ENCODE data around the gene BCAS3.
"Not testable (repeated sequence)": the region's sequence is repeated elsewhere in the genome, so short reads cannot be mapped to it uniquely, and the experiment has no call there.

The BCAS3 gene

DNA sequence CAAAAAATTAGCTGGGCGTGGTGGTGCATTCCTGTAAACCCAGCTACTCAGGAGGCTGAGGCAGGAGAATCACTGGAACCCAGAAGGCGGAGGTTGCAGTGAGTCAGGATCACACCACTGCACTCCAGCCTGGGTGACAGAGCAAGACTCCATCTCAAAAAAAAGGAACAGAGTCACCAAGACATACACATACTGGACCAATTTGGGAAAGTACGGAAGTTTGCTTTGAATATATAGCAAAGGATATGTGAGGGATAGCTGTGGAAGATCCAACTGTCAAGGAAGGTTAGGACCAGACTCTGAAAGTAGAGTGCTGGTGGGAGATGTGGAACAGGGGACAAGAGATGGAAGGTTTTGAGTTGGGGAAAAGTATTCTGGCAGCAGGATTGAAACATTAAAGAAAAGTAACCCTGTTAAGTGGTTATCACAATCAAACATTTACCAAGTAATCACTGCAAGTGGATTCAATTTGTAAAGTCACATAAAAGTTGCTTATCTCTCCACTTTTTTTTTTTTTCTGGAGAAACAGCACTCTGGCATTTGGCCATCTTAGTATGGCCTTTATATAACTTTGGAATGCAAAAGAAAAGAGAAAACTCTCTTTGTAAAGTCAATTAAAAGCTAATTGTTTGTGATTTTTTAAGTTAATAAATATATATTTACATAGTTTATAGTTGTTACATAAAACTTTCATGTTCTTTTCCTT, 462.6 kb downstream of the BCAS3 start:
- no peak for DNase-seq
- peaks cover 10% of the 10 kb centered on the region for H3K4me1 ChIP-seq (ENCODE audit: control insufficient read depth, insufficient read depth, low read length, poor library complexity, severe bottlenecking)
- H3K9me3 ChIP-seq (ENCODE audit: control insufficient read depth, low read length) = no peaks in the 10 kb centered on the region
- H3K27ac ChIP-seq (ENCODE audit: insufficient read depth, low read length, poor library complexity, severe bottlenecking) = no peak overlapping the region
- no peak overlapping the region for H3K4me3 ChIP-seq (ENCODE audit: insufficient read depth, low read depth, low read length, poor library complexity, severe bottlenecking)
- no peaks in the 10 kb centered on the region for H3K36me3 ChIP-seq (ENCODE audit: control insufficient read depth, insufficient read depth, low read length)
- H3K27me3 ChIP-seq (replicated peaks; ENCODE audit: control insufficient read depth, insufficient read depth, low read length, poor library complexity, severe bottlenecking) = no peaks in the 10 kb centered on the region

DNA sequence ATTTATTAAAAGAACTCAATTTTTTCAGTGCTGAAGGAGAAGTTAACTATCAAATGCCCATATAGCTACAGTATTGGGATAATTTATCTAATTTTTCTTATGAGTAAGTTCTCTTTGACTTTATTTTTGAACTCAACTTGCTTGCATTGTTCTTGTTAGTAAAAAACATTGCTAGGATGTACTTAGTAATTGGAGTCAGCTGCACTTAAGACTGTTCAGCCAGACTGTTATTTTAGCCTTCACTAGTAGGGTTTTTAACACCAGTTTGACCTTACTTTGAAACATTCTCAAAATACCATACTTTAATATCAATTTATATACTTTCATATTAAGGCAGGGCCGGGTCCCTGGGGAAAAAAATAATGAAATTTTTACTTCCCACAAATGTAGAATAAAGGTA, 465.4 kb downstream of the BCAS3 start:
- Histone ChIP-seq H3K36me3 (ENCODE audit: control insufficient read depth, insufficient read depth, low read length) (no peaks in the 10 kb centered on the region), H3K27me3 (replicated peaks; ENCODE audit: control insufficient read depth, insufficient read depth, low read length, poor library complexity, severe bottlenecking) (no peaks in the 10 kb centered on the region), H3K9me3 (ENCODE audit: control insufficient read depth, low read length) (no peaks in the 10 kb centered on the region), H3K27ac (ENCODE audit: insufficient read depth, low read length, poor library complexity, severe bottlenecking) (no peak overlapping the region), H3K4me3 (ENCODE audit: insufficient read depth, low read depth, low read length, poor library complexity, severe bottlenecking) (no peak overlapping the region), H3K4me1 (ENCODE audit: control insufficient read depth, insufficient read depth, low read length, poor library complexity, severe bottlenecking) (peaks cover 10% of the 10 kb centered on the region)
- DNase-seq = no peak

DNA sequence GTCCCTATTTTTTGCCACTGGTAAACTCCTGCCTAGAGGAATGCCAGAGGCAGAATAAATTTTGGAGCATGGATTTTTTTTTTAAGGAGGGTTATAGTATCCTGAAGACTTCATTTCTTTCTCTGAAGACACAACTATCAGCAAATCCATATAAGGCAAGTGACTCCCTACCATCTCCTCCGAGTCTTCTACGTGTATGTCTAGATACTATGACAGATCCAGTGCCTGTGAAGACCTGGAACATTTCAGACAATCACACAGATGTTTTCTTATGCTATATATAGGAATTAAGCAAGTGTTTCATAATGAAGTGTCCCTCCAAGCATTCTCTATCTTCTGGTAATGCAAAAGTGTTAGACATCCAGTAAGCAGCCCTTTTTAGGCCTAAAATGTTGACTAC, 466.5 kb downstream of the BCAS3 start:
- Histone ChIP-seq H3K27ac (ENCODE audit: insufficient read depth, low read length, poor library complexity, severe bottlenecking) (no peak overlapping the region), H3K36me3 (ENCODE audit: control insufficient read depth, insufficient read depth, low read length) (no peaks in the 10 kb centered on the region), H3K9me3 (ENCODE audit: control insufficient read depth, low read length) (no peaks in the 10 kb centered on the region), H3K4me1 (ENCODE audit: control insufficient read depth, insufficient read depth, low read length, poor library complexity, severe bottlenecking) (peaks cover 10% of the 10 kb centered on the region), H3K27me3 (replicated peaks; ENCODE audit: control insufficient read depth, insufficient read depth, low read length, poor library complexity, severe bottlenecking) (no peaks in the 10 kb centered on the region), H3K4me3 (ENCODE audit: insufficient read depth, low read depth, low read length, poor library complexity, severe bottlenecking) (no peak overlapping the region)
- DNase-seq = no peak

DNA sequence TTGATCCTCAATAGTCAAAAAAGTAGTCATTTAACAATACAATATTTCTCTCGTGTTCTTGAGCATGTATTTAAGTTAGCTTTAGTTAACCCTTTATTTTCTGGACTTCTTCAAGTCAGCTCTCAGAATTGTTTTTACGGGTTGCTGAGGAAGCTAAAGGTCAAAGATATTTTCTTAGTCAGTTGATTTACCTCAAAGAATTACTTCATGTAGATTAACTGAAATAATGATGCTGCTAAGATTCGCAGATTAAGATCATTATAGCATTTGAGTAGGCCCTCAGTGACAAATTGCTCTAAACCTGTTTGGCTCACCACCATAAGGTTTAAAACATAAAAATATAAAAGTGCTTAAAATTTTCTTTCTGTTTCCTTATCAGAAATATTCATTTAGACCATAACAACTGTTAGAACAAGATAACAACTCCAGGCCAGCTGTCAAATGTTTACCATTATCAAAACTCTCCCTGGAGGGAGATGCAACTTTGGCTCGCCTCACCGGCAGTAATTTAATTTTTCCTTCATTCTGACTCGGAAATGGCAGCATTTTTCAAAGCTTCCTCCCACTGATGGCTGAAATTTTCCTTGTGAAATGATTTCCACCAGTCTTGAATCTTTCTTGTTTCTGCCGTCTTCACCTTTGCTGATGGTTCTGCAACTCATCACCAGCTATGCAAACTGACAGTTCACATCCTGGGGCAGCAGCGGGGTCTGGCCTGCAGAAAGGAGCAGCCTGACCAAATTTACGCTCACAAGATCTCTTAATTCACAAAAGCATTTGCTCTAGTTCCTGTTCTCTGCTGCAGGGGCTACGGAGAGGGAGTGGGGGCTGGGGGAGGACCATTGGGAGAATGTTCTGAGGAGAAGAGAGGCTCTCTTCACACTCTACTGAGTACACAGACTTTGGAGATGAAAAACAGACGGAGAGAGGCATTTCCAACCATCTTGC, 467.2 kb downstream of the BCAS3 start:
- H3K4me3 ChIP-seq (ENCODE audit: insufficient read depth, low read depth, low read length, poor library complexity, severe bottlenecking) = no peak overlapping the region
- no peak overlapping the region for H3K27ac ChIP-seq (ENCODE audit: insufficient read depth, low read length, poor library complexity, severe bottlenecking)

DNA sequence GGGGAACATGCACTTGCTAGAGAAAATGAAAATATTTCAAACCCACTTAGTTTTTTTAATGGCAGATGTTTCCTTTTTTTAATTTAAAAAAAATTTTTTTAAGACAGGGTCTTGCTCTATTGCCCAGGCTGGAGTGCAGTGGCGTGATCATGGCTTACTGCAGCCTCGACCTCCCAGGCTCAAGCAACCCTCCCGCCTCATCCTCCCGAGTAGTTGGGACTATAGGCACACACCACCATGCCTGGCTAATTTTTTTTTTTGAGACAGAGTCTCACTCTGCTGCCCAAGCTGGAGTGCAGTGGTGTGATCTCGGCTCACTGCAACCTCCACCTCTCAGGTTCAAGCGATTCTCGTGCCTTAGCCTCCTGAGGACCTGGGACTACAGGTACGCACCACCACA, 469.2 kb downstream of the BCAS3 start:
- not testable (repeated sequence) for H3K9me3 ChIP-seq (ENCODE audit: control insufficient read depth, low read length); H3K27ac ChIP-seq (ENCODE audit: insufficient read depth, low read length, poor library complexity, severe bottlenecking); H3K36me3 ChIP-seq (ENCODE audit: control insufficient read depth, insufficient read depth, low read length); DNase-seq; H3K4me3 ChIP-seq (ENCODE audit: insufficient read depth, low read depth, low read length, poor library complexity, severe bottlenecking); H3K27me3 ChIP-seq (replicated peaks; ENCODE audit: control insufficient read depth, insufficient read depth, low read length, poor library complexity, severe bottlenecking); H3K4me1 ChIP-seq (ENCODE audit: control insufficient read depth, insufficient read depth, low read length, poor library complexity, severe bottlenecking)

More for the DNA sequence above, 467.2 kb downstream of the BCAS3 start:
- Histone ChIP-seq H3K27me3 (replicated peaks; ENCODE audit: control insufficient read depth, insufficient read depth, low read length, poor library complexity, severe bottlenecking) (no peaks in the 10 kb centered on the region), H3K36me3 (ENCODE audit: control insufficient read depth, insufficient read depth, low read length) (no peaks in the 10 kb centered on the region), H3K4me1 (ENCODE audit: control insufficient read depth, insufficient read depth, low read length, poor library complexity, severe bottlenecking) (peaks cover 2% of the 10 kb centered on the region), H3K9me3 (ENCODE audit: control insufficient read depth, low read length) (no peaks in the 10 kb centered on the region)
- no peak for DNase-seq

DNA sequence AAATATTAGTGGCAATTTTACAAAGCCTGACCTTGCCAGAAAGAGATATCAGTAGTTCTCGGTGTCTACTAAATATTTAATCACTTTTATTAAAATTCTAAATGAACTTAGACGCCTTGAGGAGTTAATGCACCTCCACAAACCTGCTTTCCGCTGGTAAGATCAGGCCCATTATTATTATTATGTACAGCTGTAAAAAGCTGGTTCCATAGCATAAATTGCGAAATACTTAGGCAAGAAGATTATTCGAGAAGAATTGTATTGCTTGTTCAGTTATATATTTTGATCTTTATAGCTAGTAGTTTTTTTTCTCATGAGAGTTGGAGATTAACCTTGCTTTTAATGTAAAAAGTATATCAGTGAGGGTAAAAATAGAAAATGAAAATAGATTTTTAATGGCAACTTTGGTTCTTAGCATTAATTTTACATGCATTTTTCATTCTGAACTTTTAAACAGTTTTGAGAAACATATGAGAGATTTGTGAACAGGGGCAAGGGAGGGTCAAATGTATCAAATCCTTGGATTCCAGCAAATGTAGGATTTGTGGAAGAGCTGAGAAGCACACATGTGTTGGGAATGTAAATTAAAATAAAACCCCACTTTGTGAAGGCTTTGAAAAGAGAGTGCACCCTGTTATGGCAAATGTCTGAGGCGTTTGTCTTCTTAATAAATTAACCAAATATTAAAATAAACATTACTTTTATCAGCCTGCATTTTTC, 471.6 kb downstream of the BCAS3 start:
- Histone ChIP-seq H3K9me3 (ENCODE audit: control insufficient read depth, low read length) (no peaks in the 10 kb centered on the region), H3K36me3 (ENCODE audit: control insufficient read depth, insufficient read depth, low read length) (no peaks in the 10 kb centered on the region), H3K4me3 (ENCODE audit: insufficient read depth, low read depth, low read length, poor library complexity, severe bottlenecking) (no peak overlapping the region), H3K27ac (ENCODE audit: insufficient read depth, low read length, poor library complexity, severe bottlenecking) (no peak overlapping the region), H3K27me3 (replicated peaks; ENCODE audit: control insufficient read depth, insufficient read depth, low read length, poor library complexity, severe bottlenecking) (no peaks in the 10 kb centered on the region), H3K4me1 (ENCODE audit: control insufficient read depth, insufficient read depth, low read length, poor library complexity, severe bottlenecking) (no peaks in the 10 kb centered on the region)
- DNase-seq = no peak

DNA sequence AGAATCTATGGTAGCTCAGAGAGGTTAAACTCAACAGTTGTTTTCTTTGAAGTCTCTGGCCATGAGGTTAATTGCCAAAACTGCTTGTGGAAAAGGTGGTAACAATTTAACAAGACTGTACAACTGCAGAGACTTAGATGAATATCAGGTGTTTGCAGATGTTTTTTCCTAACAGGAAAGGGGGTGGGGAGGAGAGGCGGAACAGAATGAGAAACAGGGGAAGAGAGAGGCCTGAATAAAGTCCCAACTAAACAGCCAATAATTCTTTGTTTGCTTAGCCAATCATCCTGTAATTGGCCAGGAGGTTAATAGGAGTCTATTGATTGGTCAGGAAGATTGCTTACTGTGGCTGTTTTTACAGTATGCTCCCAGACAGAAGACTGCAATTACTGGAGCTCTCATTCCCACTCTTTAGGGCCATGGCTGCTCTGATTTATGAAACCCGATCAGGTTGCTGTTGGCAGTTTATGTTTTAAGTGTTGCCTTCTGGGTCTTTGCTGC, 472.3 kb downstream of the BCAS3 start:
- no peaks in the 10 kb centered on the region for H3K4me1 ChIP-seq (ENCODE audit: control insufficient read depth, insufficient read depth, low read length, poor library complexity, severe bottlenecking)
- H3K4me3 ChIP-seq (ENCODE audit: insufficient read depth, low read depth, low read length, poor library complexity, severe bottlenecking) = no peak overlapping the region
- no peak overlapping the region for H3K27ac ChIP-seq (ENCODE audit: insufficient read depth, low read length, poor library complexity, severe bottlenecking)
- H3K9me3 ChIP-seq (ENCODE audit: control insufficient read depth, low read length) = no peaks in the 10 kb centered on the region
- no peaks in the 10 kb centered on the region for H3K36me3 ChIP-seq (ENCODE audit: control insufficient read depth, insufficient read depth, low read length)
- no peak for DNase-seq
- H3K27me3 ChIP-seq (replicated peaks; ENCODE audit: control insufficient read depth, insufficient read depth, low read length, poor library complexity, severe bottlenecking) = no peaks in the 10 kb centered on the region

DNA sequence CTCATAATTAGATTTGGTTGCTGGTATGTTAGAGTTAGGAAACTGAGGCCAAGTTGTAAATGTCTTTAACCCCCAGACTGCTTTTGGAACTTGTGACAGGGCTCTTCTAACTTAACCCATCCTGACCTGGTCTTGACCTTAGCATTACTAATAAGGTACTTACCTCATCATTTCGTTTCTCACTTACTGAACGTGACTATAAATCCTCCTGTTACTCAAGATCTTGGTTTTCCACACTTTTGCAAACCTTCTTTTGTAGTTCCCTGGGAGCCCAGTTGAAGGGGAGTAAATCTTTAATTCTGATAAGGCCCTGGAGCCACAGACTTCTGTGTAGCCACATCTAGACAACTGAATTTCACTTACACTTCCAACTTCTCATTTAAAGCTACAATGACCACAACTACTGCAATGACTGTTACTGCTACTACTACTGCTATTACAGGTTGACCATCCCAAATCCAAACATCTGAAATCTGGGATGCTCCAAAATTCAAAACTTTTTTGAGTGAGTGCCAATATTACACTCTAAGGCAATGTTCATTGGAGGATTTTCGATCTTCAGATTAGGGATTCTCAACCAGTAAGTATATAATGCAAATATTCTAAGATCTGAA, 473.1 kb downstream of the BCAS3 start:
- no peaks in the 10 kb centered on the region for H3K27me3 ChIP-seq (replicated peaks; ENCODE audit: control insufficient read depth, insufficient read depth, low read length, poor library complexity, severe bottlenecking)
- no peaks in the 10 kb centered on the region for H3K9me3 ChIP-seq (ENCODE audit: control insufficient read depth, low read length)
- no peak overlapping the region for H3K4me3 ChIP-seq (ENCODE audit: insufficient read depth, low read depth, low read length, poor library complexity, severe bottlenecking)
- H3K27ac ChIP-seq (ENCODE audit: insufficient read depth, low read length, poor library complexity, severe bottlenecking) = no peak overlapping the region
- H3K36me3 ChIP-seq (ENCODE audit: control insufficient read depth, insufficient read depth, low read length) = no peaks in the 10 kb centered on the region
- no peak for DNase-seq
- H3K4me1 ChIP-seq (ENCODE audit: control insufficient read depth, insufficient read depth, low read length, poor library complexity, severe bottlenecking) = no peaks in the 10 kb centered on the region

DNA sequence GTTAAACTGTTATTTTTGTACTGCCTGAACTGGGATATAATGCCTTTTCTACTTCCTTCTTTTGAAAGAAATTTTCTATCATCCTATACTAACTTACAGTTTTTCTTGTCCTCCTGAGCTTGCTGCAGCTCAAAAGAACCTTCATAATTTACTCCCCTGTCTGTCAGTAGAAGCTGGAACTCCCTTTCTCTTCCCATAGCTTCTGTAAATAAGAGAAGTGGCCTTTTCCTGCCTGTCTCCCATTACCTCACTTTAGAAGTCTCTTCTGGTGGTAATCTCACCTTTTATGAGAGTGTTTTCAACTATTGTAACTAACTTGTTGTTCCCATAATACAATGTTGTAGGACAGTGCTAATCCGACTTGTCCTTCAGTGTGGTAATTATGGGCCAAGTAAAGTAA, 475.2 kb downstream of the BCAS3 start:
- no peaks in the 10 kb centered on the region for H3K27me3 ChIP-seq (replicated peaks; ENCODE audit: control insufficient read depth, insufficient read depth, low read length, poor library complexity, severe bottlenecking)
- DNase-seq = no peak
- H3K27ac ChIP-seq (ENCODE audit: insufficient read depth, low read length, poor library complexity, severe bottlenecking) = no peak overlapping the region

More for the DNA sequence above, 475.2 kb downstream of the BCAS3 start:
- Histone ChIP-seq H3K36me3 (ENCODE audit: control insufficient read depth, insufficient read depth, low read length) (no peaks in the 10 kb centered on the region), H3K9me3 (ENCODE audit: control insufficient read depth, low read length) (no peaks in the 10 kb centered on the region), H3K4me1 (ENCODE audit: control insufficient read depth, insufficient read depth, low read length, poor library complexity, severe bottlenecking) (no peaks in the 10 kb centered on the region), H3K4me3 (ENCODE audit: insufficient read depth, low read depth, low read length, poor library complexity, severe bottlenecking) (no peak overlapping the region)

Measured in effector memory CD4-positive, alpha-beta T cell (primary cell).